A549 treated with ZK216348 at 1 μM for 4 hours (cell line): ENCODE results near the gene AP1M2. TPM values are rescaled to one million over a fixed set of nuclear protein-coding genes. Genes with fewer than 3 reads are reported as not detected.

Experiments used
- total RNA-seq: library from RNA; stranded (reverse); fragments of 200-300 nt; extraction: Qiagen RNA extraction; gene quantifications from 5 replicates; pipeline ENCODE4 v1.2.3, GENCODE V29; 2022; ENCODE audit warnings: low read depth

Gene AP1M2
- 37.1 to 45.1 TPM (median 38.9 TPM) in 5 replicates for total RNA-seq

GRCh38 chr19:10587022-10587838 is at the start of gene AP1M2:
AP1M2 (minus strand) TSS chr19:10587312; CDS start chr19:10587231, 81 bp downstream.

GRCh38 chr19:10625003-10625761 is 38.1 kb upstream of the AP1M2 start, which contains the start of gene SLC44A2:
SLC44A2 (plus strand) TSS chr19:10625553; CDS start chr19:10625634, 81 bp downstream.

GRCh38 chr19:10568826-10569651 is 18.1 kb downstream of the AP1M2 start, which contains the start of gene CDKN2D:
CDKN2D (minus strand) TSS chr19:10568979; CDS start chr19:10568653, 326 bp downstream.

GRCh38 chr19:10565567-10566407 is 21.3 kb downstream of the AP1M2 start, which contains the start of gene KRI1:
KRI1 (minus strand) TSS chr19:10566010; CDS start chr19:10565999, 11 bp downstream.

GRCh38 chr19:10543420-10544241 is 43.5 kb downstream of the AP1M2 start, which contains the start of gene ATG4D:
ATG4D (plus strand) TSS chr19:10543904; CDS start chr19:10544091, 187 bp downstream.

Other genes with a start within 250 kb of the AP1M2 start
- 6.3 to 9.9 TPM (median 8.0 TPM) in 5 replicates for gene ICAM3, start 247.7 kb downstream of the AP1M2 start, total RNA-seq
- gene TYK2, start 206.7 kb downstream of the AP1M2 start, total RNA-seq = 25.9 to 50.4 TPM (median 45.7 TPM) in 5 replicates
- gene CDC37, start 183.8 kb downstream of the AP1M2 start, total RNA-seq = 152 to 223 TPM (median 191 TPM) in 5 replicates
- 2.9 to 5.3 TPM (median 4.7 TPM) in 5 replicates for gene PDE4A, start 166.8 kb downstream of the AP1M2 start, total RNA-seq
- 46.2 to 74.0 TPM (median 59.3 TPM) in 5 replicates for gene KEAP1, start 84.0 kb downstream of the AP1M2 start, total RNA-seq
- 1.3 to 2.7 TPM (median 2.2 TPM) in 5 replicates for gene S1PR5, start 69.9 kb downstream of the AP1M2 start, total RNA-seq
- gene ATG4D, start 43.4 kb downstream of the AP1M2 start, total RNA-seq = 13.6 to 24.2 TPM (median 20.8 TPM) in 5 replicates
- gene KRI1, start 21.3 kb downstream of the AP1M2 start, total RNA-seq = 15.8 to 20.5 TPM (median 18.0 TPM) in 5 replicates
- 3.9 to 8.0 TPM (median 5.8 TPM) in 5 replicates for gene CDKN2D, start 18.3 kb downstream of the AP1M2 start, total RNA-seq
- 6.8 to 7.7 TPM (median 7.2 TPM) in 5 replicates for gene SLC44A2, start 38.2 kb upstream of the AP1M2 start, total RNA-seq
- gene ILF3, start 67.0 kb upstream of the AP1M2 start, total RNA-seq = 137 to 175 TPM (median 172 TPM) in 5 replicates
- gene QTRT1, start 114.1 kb upstream of the AP1M2 start, total RNA-seq = 22.5 to 37.4 TPM (median 33.9 TPM) in 5 replicates
- 38.9 to 61.4 TPM (median 57.9 TPM) in 5 replicates for gene DNM2, start 130.8 kb upstream of the AP1M2 start, total RNA-seq
- 16.5 to 31.5 TPM (median 29.4 TPM) in 5 replicates for gene TMED1, start 248.9 kb upstream of the AP1M2 start, total RNA-seq